ENCODE measurements around the gene FADS6.
"Not testable (repeated sequence)": the region's sequence is repeated elsewhere in the genome, so short reads cannot be mapped to it uniquely, and the experiment has no call there.

DNA sequence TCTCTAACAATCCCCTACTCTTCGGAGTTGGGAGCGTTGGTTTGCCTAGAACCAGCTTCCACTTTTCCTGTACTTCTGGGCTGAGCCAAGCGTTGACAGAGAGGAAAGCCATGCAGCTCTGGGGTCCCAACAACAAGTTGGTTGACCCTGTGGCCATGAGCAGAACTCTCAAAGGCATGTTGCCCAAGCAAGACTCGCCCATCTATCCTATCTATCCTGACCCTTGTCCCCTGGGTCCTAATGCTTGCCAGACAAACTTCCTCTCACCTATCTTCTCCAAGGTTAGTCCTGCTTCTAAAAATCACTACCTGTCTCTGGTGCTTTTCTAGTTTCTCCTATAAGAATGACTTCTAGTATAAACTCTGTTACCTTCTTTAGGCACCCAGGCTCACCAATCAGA lies 15.7 kb upstream of the FADS6 start:
- not testable (repeated sequence) for TF ChIP-seq CTCF (conservative IDR thresholded peaks at IDR 0.05; ENCODE audit: low read depth in 2 of 2); EZH2 (IDR thresholded peaks at IDR 0.05; ENCODE audit: low read depth, unreplicated experiment); STAT1 (IDR thresholded peaks at IDR 0.05; ENCODE audit: unreplicated experiment); POLR2AphosphoS5 (IDR thresholded peaks at IDR 0.05; ENCODE audit: low read depth); EZH2phosphoT487 (IDR thresholded peaks at IDR 0.05; ENCODE audit: unreplicated experiment)

Measured in GM23338 (cell line).